SKM-1 treated with dmso at 0.1 percent for 144 hours (cell line): ENCODE data around the gene CTSF.
"Not testable (repeated sequence)": the region's sequence is repeated elsewhere in the genome, so short reads cannot be mapped to it uniquely, and the experiment has no call there.

Experiments used
- DNase-seq: peaks from one replicate; lab custom pipeline; 2025; ENCODE audit not compliant: unreplicated experiment; lab: John Stamatoyannopoulos, UW

Gene CTSF

DNA sequence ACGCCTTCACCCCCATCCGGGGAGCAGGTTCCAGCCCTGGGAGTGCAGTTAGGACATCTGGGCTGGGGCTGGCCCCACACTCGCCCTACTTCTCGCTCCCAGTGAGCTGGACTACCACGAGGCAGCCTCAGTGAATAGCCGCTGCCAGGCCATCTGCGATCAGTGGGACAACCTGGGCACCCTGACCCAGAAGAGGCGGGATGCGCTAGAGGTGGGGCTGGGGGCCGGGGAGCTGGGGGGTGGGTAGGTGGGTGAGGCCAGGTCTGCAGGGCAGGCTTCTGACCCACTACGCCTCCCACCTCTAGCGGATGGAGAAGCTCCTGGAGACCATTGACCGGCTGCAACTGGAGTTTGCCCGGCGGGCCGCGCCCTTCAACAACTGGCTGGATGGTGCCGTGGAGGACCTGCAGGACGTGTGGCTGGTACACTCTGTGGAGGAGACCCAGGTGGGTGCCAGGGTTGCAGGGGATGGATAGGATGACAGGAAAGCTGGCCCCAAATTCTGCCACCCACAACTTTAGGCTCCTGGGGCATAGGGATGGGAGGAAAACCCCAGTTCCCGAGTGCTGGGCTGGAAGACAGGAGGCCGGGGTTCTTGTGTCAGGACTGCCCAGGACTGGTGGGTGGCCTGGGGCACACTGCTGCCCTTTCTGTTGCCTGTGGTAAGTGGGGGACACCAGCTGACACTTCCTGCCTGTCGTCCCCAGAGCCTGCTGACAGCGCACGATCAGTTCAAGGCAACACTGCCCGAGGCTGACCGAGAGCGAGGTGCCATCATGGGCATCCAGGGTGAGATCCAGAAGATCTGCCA lies 8.3 kb downstream of the CTSF start:
- DNase-seq = no peak

DNA sequence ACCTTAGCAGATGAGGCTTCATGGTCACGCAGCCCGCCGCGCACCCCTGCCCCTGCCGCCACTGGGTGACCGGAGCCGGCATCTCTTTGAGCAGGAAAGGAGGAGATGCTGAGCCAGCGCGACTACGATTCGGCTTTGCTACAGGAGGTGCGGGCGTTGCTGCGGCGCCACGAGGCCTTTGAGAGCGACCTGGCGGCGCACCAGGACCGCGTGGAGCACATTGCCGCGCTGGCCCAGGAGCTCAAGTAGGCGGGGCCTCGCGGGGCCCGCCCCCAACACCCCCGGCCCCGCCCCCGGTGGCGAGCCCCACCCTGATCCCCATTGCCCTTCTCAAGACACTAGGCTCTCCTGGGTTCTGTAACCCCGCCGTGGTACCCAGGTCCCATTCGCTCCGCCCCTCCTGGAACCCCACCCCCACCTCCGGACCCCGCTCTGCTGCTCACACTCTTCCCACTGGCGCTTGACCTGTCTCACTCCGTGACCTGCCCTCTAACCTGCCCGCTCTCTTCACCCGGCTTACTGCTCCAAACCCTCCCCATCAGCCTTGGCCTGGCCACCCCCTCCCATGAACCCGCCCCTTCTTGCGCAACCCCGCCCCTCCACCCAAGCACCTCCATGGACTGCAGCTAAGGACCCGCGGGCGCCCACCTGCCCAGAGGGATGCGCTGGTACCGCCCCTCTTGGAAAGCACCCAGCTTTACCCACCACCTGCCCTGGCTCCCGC lies 9.1 kb downstream of the CTSF start:
- DNase-seq = no peak

DNA sequence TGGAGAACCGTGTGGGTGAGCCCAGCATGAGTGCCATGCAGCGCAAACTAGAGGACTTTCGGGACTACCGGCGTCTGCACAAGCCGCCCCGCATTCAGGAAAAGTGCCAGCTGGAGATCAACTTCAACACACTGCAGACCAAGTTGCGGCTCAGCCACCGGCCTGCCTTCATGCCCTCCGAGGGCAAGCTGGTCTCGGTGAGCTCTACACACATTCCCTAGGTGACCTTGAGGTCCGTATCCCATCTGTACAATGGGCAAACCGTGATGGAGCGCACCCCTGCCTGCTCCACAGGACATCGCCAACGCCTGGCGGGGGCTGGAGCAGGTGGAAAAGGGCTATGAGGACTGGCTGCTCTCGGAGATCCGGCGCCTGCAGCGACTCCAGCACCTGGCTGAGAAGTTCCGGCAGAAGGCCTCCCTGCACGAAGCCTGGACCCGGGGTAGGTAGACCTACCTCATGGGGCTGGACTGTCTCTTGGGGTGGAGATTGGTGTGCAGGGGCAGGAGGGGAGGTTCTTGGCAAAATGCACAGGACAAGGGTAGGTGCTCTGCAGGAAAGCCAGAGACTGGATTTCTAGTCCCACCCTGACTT lies 10.6 kb downstream of the CTSF start:
- no peak for DNase-seq

DNA sequence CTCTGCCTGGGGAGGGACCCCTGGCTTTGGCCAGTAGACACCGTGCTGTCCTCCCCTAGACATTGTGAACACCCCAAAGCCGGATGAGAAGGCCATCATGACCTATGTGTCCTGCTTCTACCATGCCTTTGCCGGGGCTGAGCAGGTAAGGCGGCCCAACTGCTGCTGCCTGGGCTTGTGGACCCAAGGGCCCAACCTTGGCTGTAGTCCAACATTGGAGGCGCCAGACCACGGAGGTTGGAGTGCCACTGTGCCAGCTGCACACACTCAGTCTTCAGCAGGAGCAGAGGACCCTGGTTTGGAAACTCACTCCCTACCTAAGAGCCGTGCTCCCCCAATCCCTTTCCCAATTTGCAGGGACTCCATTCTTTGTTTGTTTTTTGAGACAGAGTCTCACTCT lies 12.3 kb downstream of the CTSF start:
- DNase-seq = no peak

DNA sequence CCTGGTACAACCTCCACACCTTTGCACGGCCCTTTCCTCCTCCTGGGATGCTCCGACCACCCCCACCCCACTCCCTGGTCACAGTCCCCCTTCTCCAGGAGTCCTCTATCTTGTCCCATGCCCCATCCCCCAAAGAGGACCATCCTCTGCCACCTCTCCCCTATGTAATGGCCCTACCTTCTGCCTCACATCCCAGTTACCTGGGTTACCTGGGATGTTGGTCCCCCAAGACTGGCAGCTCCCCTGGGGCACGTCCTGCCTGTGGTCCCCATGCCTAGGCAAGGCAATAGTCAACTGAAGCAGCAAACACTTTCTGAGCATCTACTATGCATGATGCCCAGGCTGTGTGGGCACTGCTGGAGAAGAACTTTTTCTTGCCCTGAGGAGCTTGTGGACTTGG lies 13.0 kb downstream of the CTSF start:
- no peak for DNase-seq

DNA sequence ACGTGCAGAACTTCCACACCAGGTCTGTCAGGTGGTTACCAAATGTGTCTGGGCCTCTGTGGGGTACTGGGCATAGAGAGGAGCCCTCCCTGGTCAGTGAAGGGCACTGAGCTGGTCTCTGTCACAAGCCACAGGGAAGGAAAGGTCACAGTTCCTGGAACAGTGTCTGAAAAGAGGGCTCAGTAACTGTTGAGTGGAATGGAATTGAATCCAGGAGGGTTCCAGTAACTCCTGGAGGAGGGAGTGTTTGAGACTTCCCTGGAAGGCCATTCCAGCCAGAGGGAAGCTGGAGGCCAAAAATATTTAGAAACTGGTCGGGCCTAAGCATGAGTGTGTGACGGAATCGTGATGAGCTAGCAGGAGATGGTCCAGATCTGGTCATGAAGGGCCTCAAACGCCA lies 13.8 kb downstream of the CTSF start:
- no peak for DNase-seq

DNA sequence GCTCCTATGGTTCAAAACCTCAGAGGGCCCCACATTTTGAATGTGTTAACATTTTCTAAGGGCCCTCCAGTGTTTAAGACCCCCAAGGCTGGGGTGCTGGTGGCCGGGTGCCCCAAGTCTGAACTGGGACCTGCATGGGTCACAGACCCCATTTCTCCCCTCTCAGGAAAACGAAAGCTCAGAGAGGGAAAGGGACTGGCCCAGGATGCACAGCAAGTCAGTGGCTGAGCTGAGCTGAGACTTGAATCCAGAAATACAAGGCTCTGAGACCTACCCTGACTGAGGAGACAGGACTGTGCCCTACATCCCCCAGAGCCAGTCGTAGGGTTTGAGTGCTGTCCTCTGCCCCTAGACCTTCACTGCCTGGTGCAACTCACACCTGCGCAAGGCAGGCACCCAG lies 17.5 kb downstream of the CTSF start:
- no peak for DNase-seq

DNA sequence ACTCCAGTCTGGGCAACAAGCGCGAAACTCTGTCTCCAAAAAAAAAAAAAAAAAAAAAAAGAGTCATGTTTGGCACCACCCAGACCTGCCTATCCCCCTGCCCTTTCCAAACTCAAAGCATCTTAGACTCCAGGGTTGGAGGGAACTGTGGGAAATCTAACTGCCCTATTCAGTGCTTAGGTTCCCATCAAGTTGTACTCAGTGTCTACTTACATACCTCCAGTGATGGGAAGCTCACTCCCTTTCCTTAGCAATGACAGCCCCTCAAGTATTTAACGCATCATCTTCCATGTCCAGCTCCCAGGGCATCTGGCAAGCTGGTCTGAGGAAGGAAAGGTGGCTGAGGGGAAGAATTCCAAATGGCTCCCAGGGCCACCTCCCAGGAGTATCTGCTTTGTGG lies 18.7 kb downstream of the CTSF start:
- no peak for DNase-seq

DNA sequence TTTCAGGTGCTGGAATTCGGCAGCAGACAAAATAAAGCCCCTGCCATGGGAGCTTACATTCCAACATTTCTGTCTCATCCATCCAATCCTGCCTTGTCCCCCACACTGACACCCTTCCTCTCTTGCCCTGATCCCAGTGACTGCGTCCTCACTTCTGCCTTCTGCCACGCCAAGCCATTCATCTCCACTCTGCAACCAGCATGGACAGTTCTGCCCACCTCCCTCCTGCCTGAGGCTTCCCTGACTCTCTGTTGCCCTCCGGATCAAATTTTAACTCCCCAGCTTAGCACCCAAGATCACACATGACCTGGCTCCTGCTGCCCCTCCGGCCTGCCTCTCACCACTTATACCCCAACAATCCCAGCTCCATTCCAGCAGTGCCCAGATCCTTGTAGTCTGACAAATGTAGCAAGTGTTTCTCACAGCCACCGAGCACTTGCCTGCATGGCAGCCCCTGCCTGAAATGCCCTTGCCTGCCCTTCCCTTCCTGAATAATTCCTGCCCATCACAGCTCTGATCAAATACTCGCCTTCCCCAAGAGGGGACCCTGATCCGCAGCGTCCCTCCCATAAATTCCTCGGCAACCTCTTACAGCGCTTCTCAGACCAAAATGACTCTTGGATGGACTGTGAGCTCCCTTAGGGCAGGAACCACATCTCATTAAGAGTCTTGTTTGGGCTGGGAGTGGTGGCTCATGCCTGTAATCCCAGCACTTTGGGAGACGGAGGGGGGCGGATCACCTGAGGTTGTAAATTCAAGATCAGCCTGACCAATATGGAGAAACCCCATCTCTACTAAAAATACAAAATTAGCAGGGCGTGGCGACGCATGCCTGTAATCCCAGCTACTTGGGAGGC lies 19.4 kb downstream of the CTSF start:
- no peak for DNase-seq

DNA sequence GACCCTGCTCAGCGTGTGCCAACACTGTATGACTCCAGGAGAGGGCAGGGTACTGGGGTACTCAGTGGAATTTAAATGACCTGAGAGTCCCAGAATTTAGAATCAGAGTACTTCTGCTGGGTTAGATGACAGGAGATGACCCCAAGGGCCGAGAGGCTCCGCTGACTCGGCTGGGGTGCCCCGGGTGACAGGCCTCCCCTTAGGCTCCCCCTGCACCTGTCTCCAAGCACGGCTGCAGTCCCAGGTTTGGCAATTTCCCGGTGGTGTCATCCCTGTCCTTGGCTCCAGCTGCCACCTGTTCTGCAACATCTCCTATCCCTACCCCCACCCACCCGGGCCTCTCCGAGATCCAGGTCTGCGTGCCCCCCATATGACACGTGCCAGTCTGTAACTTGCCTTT lies 20.4 kb downstream of the CTSF start:
- no peak for DNase-seq

DNA sequence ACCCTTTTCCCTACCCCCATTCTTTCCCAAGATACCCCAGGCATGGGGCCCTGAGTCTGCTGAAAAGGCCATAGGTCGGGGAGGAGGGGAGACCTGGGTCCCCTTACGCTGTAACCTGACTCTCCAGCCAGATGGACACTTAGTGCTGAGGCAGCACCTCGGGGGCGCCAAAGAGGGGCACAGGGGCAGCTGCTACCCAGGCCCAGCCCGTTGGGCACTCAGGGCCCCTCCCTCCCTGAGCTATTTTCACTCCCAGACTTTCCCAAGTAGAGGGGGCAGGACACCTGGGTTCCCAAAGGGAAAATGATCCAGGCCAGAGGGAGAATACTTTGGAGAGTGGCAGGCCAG lies 20.8 kb downstream of the CTSF start:
- no peak for DNase-seq

DNA sequence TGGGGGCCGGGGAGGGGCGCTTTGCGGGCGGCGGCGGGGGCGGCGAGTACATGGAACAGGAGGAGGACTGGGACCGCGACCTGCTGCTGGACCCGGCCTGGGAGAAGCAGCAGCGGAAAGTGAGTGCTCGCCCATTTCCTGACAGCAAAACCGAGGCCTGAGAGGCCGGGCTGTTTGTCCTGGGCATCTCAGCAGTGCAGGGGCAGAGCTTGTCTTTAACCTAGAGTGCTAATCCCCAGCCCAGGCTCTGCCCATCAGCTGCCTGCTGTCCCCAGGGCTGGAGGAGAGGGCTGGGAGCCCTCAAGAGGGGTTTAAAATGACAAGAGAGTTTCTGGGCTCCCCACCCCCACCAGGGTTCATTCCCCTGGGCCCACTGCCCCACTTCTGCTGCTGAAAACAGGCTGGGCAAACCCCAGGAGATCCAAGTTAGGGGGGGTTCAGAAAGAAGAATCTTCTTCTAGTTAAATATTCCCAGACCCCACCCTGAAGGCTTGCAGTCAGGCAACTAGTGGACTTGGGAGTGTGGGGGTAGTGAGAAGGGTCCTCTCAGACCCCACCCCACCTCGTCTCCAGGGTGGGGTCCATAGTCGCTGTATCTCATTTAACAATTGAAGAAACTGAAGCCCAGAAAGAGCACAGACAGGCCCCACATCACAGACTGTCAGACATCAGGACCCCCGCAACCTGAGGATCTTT lies 21.3 kb downstream of the CTSF start:
- DNase-seq = no peak

DNA sequence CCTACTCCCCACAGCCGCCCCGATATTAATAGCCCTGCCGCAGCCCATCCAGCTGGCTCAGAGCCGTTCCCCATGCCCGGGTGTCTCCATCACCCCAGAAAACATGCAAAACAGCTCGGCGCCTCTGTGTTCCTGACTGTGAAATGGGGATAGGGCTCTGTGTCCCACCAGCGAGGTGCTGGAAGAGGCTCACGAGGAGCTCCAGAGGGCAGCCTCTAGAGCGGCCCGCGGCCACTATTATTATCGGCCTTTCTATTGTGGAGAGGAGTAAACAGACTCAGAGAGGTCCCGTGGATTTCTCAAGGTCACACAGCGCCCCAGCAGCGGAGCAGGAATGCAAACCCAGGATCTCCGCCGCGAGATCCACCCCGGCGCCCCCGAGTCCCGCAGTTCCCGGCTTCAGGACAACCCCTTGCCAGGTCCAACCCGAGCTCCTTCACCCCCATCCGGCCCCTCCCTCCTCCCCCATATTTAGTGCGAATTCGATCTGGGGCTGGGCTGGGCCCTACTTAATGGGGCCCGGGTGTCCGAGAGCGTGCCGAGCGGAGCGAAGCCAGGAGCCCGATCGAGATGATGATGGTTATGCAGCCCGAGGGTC lies 21.9 kb downstream of the CTSF start, which contains the start of gene ACTN3:
TSS of gene ACTN3 (plus strand) at position 536 of the 598 bp plus-strand sequence. CDS start at position 571, 35 bp downstream.
- DNase-seq = no peak

DNA sequence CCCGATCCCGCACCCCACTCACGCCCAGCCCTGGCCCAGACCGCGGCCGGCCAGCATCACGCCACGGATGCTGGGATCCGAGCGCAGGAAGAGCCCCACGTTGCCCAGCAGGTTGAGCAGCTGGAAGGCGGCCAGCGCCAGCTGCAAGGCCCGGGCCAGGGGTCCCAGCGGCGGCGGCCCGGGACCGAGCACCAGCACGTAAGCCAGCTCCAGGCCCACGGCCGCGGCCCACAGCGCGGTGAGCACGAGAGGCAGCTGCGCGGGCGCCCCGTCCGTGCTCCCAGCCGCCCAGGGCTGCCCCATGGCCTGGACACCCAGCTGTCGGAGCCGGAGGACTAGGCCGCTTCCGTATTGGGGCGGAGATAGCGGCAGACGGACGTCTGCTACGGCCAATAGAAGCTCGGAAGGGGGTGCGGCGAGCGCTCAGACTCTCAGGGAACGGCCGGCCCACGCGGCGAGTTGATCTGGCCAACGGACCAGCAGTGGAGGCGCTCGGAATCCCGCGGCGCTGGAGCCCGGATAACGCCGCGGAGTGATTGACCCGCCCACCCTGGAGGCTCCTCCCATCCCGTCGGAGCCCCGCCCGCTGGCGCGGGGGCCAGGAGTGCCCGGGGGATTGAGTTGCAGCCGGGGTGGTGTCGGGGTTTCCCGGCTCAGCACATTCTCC lies 22.6 kb downstream of the CTSF start, which contains the start of gene ZDHHC24:
TSS of gene ZDHHC24 (minus strand) at position 348 of the 667 bp plus-strand sequence. CDS start at position 303, 45 bp downstream.
- peak; percentile 94 for DNase-seq

DNA sequence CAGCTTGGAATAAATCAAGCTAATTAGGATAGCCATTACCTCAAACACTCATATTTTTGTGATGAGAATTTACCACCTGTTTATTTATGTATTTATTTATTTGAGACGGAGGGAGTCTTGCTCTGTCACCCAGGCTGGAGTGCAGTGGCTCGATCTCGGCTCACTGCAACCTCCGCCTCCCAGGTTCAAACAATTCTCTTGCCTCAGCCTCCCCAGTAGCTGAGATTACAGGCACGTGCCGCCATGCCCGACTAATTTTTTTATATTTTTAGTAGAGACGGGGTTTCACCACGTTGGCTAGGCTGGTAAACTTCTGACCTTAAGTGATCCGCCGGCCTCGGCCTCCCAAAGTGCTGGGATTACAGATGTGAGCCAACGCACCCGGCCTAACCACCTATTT lies 23.5 kb downstream of the CTSF start:
- DNase-seq = not testable (repeated sequence)

DNA sequence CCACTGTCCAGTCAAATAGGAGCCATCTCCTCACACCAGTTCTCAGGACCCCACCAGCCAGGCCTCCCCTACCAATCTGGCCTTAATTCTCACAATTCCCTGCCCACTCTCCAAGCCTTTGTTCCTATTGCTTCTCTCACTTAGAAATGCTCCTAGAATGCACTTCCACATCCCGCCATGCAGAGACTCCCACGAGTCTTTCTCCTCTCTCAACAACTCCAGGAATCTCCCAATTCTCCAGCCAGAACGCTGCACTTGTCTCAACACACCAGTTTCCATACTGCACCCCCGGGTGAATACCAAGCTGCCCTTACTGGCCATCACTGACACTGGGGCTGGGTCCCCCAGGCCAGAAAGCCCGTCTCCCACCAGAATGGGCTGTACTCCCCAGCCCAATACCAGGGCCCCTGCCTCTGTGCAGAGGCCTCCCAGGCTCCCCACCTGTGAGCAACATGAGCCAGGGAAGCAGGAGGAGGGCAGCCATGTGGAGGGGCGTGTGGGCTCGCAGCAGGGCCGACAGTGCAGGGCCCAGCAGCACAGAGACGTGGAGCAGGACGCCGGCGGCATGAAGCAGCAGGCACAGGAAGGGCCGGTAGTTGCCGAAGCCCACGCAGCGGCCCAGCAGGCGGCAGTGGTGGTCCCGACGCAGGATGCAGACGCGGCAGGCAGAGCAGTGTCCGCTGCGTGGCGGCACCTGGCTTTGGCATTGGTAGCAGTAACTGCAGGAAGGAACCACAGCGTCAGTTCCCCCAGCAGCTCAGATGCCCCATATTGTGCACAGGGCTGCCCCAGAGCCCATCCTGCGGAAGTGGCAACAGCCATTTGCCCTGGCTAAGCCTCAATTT lies 24.9 kb downstream of the CTSF start:
- no peak for DNase-seq

DNA sequence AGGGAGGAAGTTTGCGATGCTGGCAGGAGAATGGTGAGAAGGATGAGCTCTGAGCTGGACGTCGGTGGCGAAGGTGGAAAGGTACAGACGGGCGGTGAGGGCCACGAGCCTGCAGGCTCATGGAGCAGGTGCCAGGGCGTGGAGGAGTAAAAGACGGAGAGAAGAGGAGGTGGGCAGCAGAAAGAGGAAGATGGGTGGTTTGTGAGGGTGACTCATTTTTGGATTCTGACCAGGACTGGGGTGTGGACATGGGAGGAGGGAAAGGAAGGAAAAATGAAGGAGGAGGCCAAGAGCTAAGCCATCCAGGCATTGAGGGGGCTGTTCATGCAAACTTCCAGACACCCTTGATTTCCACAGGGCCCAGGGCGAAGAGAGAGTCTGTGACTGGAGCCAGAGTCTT lies 26.0 kb downstream of the CTSF start:
- no peak for DNase-seq

DNA sequence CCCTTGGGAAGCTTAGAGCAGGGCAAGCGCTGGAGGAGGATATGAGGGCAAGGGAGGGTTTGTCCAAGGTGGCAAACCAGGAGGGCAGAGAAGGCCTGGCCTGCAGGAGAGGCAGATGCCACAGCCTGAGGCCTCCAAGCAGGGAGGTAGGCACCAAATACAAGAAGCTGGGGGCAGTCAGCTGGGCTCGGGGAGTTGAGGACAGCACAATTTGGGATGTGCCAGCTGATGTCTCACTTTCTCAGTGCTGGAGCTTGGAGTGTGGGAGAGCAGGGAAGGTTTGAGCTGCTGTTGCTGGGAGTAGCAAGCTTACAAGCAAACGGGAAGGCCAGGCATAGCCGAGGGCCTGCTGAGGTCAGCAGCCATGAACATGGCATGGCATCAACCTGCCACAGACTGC lies 26.5 kb downstream of the CTSF start:
- DNase-seq = no peak

DNA sequence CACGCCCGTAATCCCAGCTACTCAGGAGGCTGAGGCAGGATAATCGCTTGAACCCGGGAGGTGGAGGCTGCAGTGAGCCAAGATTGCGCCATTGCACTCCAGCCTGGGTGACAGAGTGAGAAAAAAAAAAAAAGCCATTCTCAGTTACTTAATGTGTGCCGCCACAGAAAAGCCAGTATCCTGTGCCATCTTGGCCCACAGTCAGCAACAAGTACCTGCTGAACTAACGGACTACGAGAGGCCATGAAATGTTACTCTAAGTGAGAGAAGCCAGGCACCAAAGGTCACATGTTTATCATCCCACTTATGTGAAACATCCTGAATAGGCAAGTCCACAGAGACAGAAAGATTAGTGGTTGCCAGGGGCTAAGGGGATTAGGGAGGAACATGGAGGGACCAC lies 27.8 kb downstream of the CTSF start:
- not testable (repeated sequence) for DNase-seq
